Endothelial cell of umbilical vein (primary cell): ENCODE results near the gene PTMA. TPM values are rescaled to one million over a fixed set of nuclear protein-coding genes. Genes with fewer than 3 reads are reported as not detected.
A peak's percentile ranks its signal among the peaks of the same experiment; 100 is the strongest.

Experiments used
- BruUV-seq: library from RNA; stranded (reverse); fragments of 400-500 nt; replicated peaks from 2 replicates; lab custom pipeline; 2021; lab: Mats Ljungman, UMichigan
- CTCF ChIA-PET: fragments of 300-600, 350-600 bp; sonication (Branson Sonifier 250); formaldehyde crosslinking; loops from one replicate; lab custom pipeline; 2021; ENCODE audit warnings: antibody characterized with exemption, inconsistent platforms; lab: Charles Lee
- POLR2A ChIA-PET: fragments of 300-600, 350-600 bp; sonication (Branson Sonifier 250); formaldehyde crosslinking; loops from one replicate; lab custom pipeline; 2021; ENCODE audit warnings: antibody characterized with exemption, inconsistent platforms; lab: Charles Lee
- DNase-seq: peaks from one replicate; pipeline ENCODE4 v3.0.0-alpha.2; 2011; ENCODE audit warnings: low read depth, low spot score
- FAIRE-seq: peaks from 2 replicates; lab custom pipeline; 2011; peaks lifted over from hg19 to GRCh38; lab: Jason Lieb, UNC
- H2AFZ ChIP-seq: 2 replicates; pipeline ENCODE4 v1.6.0; 2012; ENCODE audit warnings: low read depth, low read length, control low read depth, inconsistent platforms
- H3K27ac ChIP-seq: 2 replicates; pipeline ENCODE4 v1.5.1; 2011; ENCODE audit warnings: low read depth, mild to moderate bottlenecking, control low read depth, low read length, moderate library complexity; ENCODE audit not compliant: insufficient read depth
- H3K27me3 ChIP-seq, 2 experiments: 2 replicates each; pipeline versions ENCODE4 v1.6.0 to v1.6.1; 2011; ENCODE audit warnings: low read length in 2 of 2, mixed read lengths in 1 of 2; ENCODE audit not compliant: control insufficient read depth in 2 of 2, insufficient read depth in 2 of 2
- H3K36me3 ChIP-seq, 2 experiments: 2 replicates in 1 of 2; 3 replicates in 1 of 2; pipeline ENCODE4 v1.5.1; 2011; ENCODE audit warnings: low read length in 2 of 2, mild to moderate bottlenecking in 1 of 2, moderate library complexity in 1 of 2; ENCODE audit not compliant: control insufficient read depth in 2 of 2, insufficient read depth in 2 of 2; ENCODE audit errors: extremely low read depth in 1 of 2
- H3K4me1 ChIP-seq: 3 replicates; pipeline ENCODE4 v1.5.1; 2011; ENCODE audit warnings: mild to moderate bottlenecking, low read length; ENCODE audit not compliant: control insufficient read depth, insufficient read depth; ENCODE audit errors: extremely low read depth
- H3K4me2 ChIP-seq: 2 replicates; pipeline ENCODE4 v1.6.1; 2011; ENCODE audit warnings: low read length, control low read depth, mixed read lengths; ENCODE audit not compliant: insufficient read depth
- H3K4me3 ChIP-seq, 3 experiments: fragments of 200-600 bp in 1 of 3; sonication (generic), shearing (Covaris generic) in 1 of 3; replicated peaks in 1 of 3; 2 replicates each; pipeline ENCODE4 v1.5.1; 2011 to 2016; ENCODE audit warnings: control low read depth in 3 of 3, low read length in 3 of 3, mild to moderate bottlenecking in 2 of 3, inconsistent platforms in 1 of 3, low read depth in 1 of 3, moderate library complexity in 1 of 3; ENCODE audit not compliant: insufficient read depth in 1 of 3
- H3K79me2 ChIP-seq: 2 replicates; pipeline ENCODE4 v1.6.0; 2012; ENCODE audit warnings: low read length, inconsistent platforms; ENCODE audit not compliant: control insufficient read depth, insufficient read depth
- H3K9ac ChIP-seq: replicated peaks from 2 replicates; pipeline ENCODE3; 2011; ENCODE audit warnings: low read length, control low read depth; ENCODE audit not compliant: insufficient read depth; ENCODE audit errors: extremely low read depth
- H3K9me1 ChIP-seq: replicated peaks from 3 replicates; pipeline ENCODE4 v1.6.0; 2011; ENCODE audit warnings: mild to moderate bottlenecking, low read length; ENCODE audit not compliant: control insufficient read depth, insufficient read depth; ENCODE audit errors: extremely low read depth
- H3K9me3 ChIP-seq: replicated peaks from 2 replicates; pipeline ENCODE4 v1.5.1; 2012; ENCODE audit warnings: low read length, inconsistent platforms; ENCODE audit not compliant: control insufficient read depth, insufficient read depth
- H4K20me1 ChIP-seq: replicated peaks from 2 replicates; pipeline ENCODE3; 2011; ENCODE audit warnings: mild to moderate bottlenecking, low read length; ENCODE audit not compliant: control insufficient read depth, insufficient read depth; ENCODE audit errors: extremely low read depth
- EZH2 ChIP-seq: IDR thresholded peaks from 2 replicates; pipeline ENCODE4 v1.6.1; 2012; ENCODE audit warnings: borderline replicate concordance, low read depth, mild to moderate bottlenecking, moderate library complexity, low read length, inconsistent platforms; ENCODE audit not compliant: severe bottlenecking
- POLR2AphosphoS5 ChIP-seq: IDR thresholded peaks from 2 replicates; pipeline ENCODE4 v1.6.1; 2012; ENCODE audit warnings: low read depth, mild to moderate bottlenecking, control low read depth, low read length, moderate library complexity; ENCODE audit not compliant: insufficient read depth
- dilution Hi-C: fragments of 300-500 bp; cut with MboI; formaldehyde crosslinking; loops from one replicate; pipeline ENCODE4 v1.15.0; 2019; ENCODE audit warnings: low sequenced_read_pairs; ENCODE audit not compliant: extremely low pct_ligation_motif_present
- intact Hi-C: fragments of 100-400 bp; cut with micrococcal nuclease; formaldehyde crosslinking; loops from one replicate; pipeline ENCODE4 v1.10.0; 2022
- polyA plus RNA-seq, 4 experiments: library from polyadenylated mRNA; depleted of rRNA in 3 of 4; stranded (reverse) in 3 of 4; unstranded in 1 of 4; fragments of >200 nt; gene quantifications; 2 replicates each; pipeline versions ENCODE4 v1.2.1 to v1.2.3, GENCODE V29; 2011 to 2012; ENCODE audit warnings: missing spikeins in 1 of 4
- total RNA-seq: library from RNA; stranded (reverse); gene quantifications from 2 replicates; pipeline ENCODE4 v1.2.3, GENCODE V29; 2021
- TF ChIP-seq, protein P1 (sequence below), 2 donors: IDR thresholded peaks; 1 replicate in 1 of 2; 2 replicates in 1 of 2; pipeline ENCODE4 v1.5.1; 2011; ENCODE audit warnings: low read length in 2 of 2, mild to moderate bottlenecking in 2 of 2, moderate library complexity in 2 of 2, control low read depth in 1 of 2, inconsistent platforms in 1 of 2, low read depth in 1 of 2; ENCODE audit not compliant: insufficient read depth in 1 of 2; ENCODE audit errors: extremely low read depth in 1 of 2

PTMA gene
- total and polyA plus RNA-seq, 2 donors (not counting 3 experiments of a cell fraction or from before 2014, with no cell fraction given): 404 to 1,488 TPM

DNA sequence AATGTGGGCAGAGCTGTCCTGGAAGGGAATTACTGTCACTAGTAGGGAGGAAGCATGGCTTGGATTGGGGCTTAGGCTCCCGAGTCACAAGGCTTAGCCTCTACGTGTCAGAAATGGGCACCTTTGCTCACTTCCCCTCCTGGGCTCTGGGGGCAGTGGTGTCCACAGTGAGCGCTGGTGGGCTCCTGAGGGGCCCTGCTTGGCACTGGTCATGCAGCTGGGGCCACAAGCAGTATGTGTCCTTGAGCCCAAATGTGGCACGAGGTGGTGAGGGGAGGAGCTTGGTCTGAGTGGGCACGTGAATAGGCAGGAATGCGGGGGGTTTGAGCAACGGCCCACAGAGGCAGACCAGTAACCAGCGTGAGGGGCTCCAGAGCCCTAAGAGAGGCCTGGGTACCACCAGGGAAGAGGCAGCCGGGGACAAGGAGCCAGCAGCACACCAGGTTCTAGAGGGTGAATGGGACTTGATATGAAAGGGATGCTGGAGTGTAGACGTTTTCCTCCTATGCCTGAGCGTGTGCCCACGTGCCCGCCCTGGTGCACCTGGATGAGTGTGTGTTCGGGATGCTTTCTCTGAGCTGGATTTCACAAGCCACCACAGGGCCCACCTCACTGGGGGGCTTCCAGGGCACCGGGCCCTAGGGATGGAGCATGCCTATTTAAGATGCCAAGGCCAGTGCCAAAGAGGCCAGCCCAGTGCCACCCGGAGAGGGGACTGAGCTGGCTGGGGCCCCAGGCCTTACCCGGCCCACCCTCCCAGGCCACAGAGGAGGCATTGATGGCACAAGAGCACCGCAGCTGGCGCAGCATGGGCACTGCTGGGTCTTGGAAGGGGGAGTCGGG, 22.8 kb upstream of the PTMA start:
- BruUV-seq: no TSS peak
- Histone ChIP-seq H3K79me2 (no peaks in the 10 kb centered on the region), H3K4me2 (no peak overlapping the region), H3K9me1 (no peaks in the 10 kb centered on the region), H3K9me3 (no peaks in the 10 kb centered on the region), H3K4me3 (no peak overlapping the region), H3K27me3 (no peaks in the 10 kb centered on the region), H4K20me1 (no peaks in the 10 kb centered on the region), H3K27ac (no peak overlapping the region), H2AFZ (no peak overlapping the region), H3K9ac (no peak overlapping the region), H3K4me1 (peaks cover 4% of the 10 kb centered on the region), H3K36me3 (no peaks in the 10 kb centered on the region)
- TF ChIP-seq POLR2AphosphoS5: no peak
- TF ChIP-seq, protein P1, sequence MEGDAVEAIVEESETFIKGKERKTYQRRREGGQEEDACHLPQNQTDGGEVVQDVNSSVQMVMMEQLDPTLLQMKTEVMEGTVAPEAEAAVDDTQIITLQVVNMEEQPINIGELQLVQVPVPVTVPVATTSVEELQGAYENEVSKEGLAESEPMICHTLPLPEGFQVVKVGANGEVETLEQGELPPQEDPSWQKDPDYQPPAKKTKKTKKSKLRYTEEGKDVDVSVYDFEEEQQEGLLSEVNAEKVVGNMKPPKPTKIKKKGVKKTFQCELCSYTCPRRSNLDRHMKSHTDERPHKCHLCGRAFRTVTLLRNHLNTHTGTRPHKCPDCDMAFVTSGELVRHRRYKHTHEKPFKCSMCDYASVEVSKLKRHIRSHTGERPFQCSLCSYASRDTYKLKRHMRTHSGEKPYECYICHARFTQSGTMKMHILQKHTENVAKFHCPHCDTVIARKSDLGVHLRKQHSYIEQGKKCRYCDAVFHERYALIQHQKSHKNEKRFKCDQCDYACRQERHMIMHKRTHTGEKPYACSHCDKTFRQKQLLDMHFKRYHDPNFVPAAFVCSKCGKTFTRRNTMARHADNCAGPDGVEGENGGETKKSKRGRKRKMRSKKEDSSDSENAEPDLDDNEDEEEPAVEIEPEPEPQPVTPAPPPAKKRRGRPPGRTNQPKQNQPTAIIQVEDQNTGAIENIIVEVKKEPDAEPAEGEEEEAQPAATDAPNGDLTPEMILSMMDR (IDR thresholded peaks at IDR 0.05; ENCODE audit: extremely low read depth in 1 of 2, insufficient read depth in 1 of 2, low read depth in 1 of 2, low read length in 2 of 2): peak; percentile 15 to 20
- no peak for TF ChIP-seq EZH2
- dilution Hi-C loops: no loop called here
- FAIRE-seq: no peak
- no peak for DNase-seq
- ChIA-PET CTCF (interaction anchor here (1.7 to 9.6 kb wide), 4 partner anchors 11 to 29 kb away, joined by 6 to 107 read pairs (median 12); partner anchors contain the start of gene PTMA), POLR2A (interaction anchor here (1.1 kb wide), 1 partner anchor 42 kb away, joined by 3 read pairs; no protein-coding TSS in a partner anchor)
- intact Hi-C loops: no loop called here
